HL-60 (cell line): Measurements from ENCODE around the gene EVI5.
A peak's percentile ranks its signal among the peaks of the same experiment; 100 is the strongest.

Experiments
- DNase-seq, 2 experiments: peaks; one replicate each; pipeline ENCODE4 v3.0.0-alpha.2; 2010 to 2020; ENCODE audit warnings: low read depth in 1 of 2, low spot score in 1 of 2
- H3K27ac ChIP-seq: fragments of 250-450 bp; sonication (Bioruptor Pico); replicated peaks from 2 replicates; pipeline ENCODE4 v1.5.1; 2020; ENCODE audit warnings: mild to moderate bottlenecking, moderate library complexity
- H3K27me3 ChIP-seq: fragments of 250-450 bp; sonication (Bioruptor Pico); 2 replicates; pipeline ENCODE4 v1.5.1; 2021; ENCODE audit warnings: mild to moderate bottlenecking, moderate library complexity; ENCODE audit not compliant: insufficient read depth, poor library complexity, severe bottlenecking
- H3K4me3 ChIP-seq: replicated peaks from 2 replicates; pipeline ENCODE4 v1.5.1; 2011; ENCODE audit warnings: mild to moderate bottlenecking, control low read depth, low read length; ENCODE audit not compliant: insufficient read depth
- GABPA ChIP-seq: IDR thresholded peaks from 2 replicates; pipeline ENCODE4 v1.6.1; 2012; ENCODE audit warnings: low read depth
- POLR2AphosphoS5 ChIP-seq: IDR thresholded peaks from 2 replicates; pipeline ENCODE4 v1.6.1; 2012; ENCODE audit warnings: low read depth
- SPI1 ChIP-seq: IDR thresholded peaks from 2 replicates; pipeline ENCODE4 v1.6.1; 2012; ENCODE audit warnings: low read depth, mild to moderate bottlenecking, borderline replicate concordance
- TF ChIP-seq, protein P1 (sequence below): IDR thresholded peaks from one replicate; pipeline ENCODE4 v1.5.1; 2011; ENCODE audit warnings: low read length, control low read depth, inconsistent platforms; ENCODE audit not compliant: insufficient read depth
- TF ChIP-seq, protein P2 (sequence below): IDR thresholded peaks from 2 replicates; pipeline ENCODE4 v1.6.1; 2012; ENCODE audit warnings: low read depth; ENCODE audit not compliant: insufficient replicate concordance

EVI5 gene

GRCh38 chr1:92817986-92818764, 33.3 kb upstream of the EVI5 start:
- Histone ChIP-seq H3K27me3 (no peaks in the 10 kb centered on the region), H3K4me3 (no peak overlapping the region), H3K27ac (no peak overlapping the region)
- TF ChIP-seq SPI1 (no peak), POLR2AphosphoS5 (no peak), GABPA (no peak)
- TF ChIP-seq, protein P1, sequence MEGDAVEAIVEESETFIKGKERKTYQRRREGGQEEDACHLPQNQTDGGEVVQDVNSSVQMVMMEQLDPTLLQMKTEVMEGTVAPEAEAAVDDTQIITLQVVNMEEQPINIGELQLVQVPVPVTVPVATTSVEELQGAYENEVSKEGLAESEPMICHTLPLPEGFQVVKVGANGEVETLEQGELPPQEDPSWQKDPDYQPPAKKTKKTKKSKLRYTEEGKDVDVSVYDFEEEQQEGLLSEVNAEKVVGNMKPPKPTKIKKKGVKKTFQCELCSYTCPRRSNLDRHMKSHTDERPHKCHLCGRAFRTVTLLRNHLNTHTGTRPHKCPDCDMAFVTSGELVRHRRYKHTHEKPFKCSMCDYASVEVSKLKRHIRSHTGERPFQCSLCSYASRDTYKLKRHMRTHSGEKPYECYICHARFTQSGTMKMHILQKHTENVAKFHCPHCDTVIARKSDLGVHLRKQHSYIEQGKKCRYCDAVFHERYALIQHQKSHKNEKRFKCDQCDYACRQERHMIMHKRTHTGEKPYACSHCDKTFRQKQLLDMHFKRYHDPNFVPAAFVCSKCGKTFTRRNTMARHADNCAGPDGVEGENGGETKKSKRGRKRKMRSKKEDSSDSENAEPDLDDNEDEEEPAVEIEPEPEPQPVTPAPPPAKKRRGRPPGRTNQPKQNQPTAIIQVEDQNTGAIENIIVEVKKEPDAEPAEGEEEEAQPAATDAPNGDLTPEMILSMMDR = peak; percentile 59
- TF ChIP-seq, protein P2, sequence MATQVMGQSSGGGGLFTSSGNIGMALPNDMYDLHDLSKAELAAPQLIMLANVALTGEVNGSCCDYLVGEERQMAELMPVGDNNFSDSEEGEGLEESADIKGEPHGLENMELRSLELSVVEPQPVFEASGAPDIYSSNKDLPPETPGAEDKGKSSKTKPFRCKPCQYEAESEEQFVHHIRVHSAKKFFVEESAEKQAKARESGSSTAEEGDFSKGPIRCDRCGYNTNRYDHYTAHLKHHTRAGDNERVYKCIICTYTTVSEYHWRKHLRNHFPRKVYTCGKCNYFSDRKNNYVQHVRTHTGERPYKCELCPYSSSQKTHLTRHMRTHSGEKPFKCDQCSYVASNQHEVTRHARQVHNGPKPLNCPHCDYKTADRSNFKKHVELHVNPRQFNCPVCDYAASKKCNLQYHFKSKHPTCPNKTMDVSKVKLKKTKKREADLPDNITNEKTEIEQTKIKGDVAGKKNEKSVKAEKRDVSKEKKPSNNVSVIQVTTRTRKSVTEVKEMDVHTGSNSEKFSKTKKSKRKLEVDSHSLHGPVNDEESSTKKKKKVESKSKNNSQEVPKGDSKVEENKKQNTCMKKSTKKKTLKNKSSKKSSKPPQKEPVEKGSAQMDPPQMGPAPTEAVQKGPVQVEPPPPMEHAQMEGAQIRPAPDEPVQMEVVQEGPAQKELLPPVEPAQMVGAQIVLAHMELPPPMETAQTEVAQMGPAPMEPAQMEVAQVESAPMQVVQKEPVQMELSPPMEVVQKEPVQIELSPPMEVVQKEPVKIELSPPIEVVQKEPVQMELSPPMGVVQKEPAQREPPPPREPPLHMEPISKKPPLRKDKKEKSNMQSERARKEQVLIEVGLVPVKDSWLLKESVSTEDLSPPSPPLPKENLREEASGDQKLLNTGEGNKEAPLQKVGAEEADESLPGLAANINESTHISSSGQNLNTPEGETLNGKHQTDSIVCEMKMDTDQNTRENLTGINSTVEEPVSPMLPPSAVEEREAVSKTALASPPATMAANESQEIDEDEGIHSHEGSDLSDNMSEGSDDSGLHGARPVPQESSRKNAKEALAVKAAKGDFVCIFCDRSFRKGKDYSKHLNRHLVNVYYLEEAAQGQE = no peak
- DNase-seq = peak in 1 of 2 experiments; percentile 34

DNA sequence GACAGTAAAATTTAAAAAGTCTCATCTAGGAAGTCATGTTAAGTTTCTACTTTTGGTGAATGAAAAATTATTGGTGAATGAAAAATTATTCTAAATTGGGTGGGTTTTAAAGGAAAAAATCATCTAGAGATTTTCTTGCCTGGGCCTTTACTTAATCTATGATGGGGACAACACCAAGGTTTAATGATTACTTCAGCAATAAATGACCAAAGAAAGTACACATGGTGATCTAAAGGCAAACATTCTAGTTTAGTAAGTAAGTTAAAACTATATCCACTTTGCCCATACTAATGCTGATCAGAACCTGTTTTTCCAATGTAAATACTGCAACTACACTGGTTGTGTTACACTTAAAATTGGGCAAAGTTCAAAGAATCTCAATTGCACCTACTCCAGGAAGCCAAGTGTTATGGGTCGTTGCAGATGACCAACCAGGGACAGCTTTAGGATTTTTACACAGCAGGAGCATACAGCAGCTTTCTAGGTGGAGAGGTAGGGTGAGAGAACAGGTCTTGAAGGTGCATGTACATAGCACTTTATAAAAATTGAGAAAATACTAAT, 32.3 kb upstream of the EVI5 start:
- TF ChIP-seq SPI1 (no peak), POLR2AphosphoS5 (no peak), GABPA (no peak)
- TF ChIP-seq, protein P2 = no peak
- TF ChIP-seq, protein P1 = no peak
- H3K4me3 ChIP-seq = no peak overlapping the region
- no peaks in the 10 kb centered on the region for H3K27me3 ChIP-seq
- no peak overlapping the region for H3K27ac ChIP-seq
- DNase-seq = no peak

DNA sequence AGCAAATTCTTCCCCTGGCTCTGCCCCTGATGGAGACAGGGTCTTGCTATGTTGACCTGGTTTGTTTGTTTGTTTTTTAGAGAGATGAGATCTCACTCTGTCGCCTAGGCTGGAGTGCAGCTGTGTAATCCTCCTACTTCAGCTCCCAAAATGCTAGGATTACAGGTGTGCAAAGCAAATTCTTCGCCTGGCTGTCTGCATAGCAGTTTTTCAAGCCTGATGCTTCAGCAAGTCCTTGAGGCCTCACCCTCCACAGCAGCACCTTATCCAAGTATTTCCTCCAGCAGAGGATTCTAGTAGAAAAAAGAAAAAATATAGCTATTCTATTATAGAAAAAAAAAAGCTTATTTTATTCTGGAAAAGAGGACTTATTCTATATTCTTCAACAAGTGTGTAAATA, 31.8 kb upstream of the EVI5 start:
- Histone ChIP-seq H3K27ac (no peak overlapping the region), H3K4me3 (no peak overlapping the region), H3K27me3 (no peaks in the 10 kb centered on the region)
- TF ChIP-seq SPI1 = no peak
- TF ChIP-seq GABPA = no peak
- TF ChIP-seq, protein P1 = no peak
- TF ChIP-seq, protein P2 = no peak
- no peak for TF ChIP-seq POLR2AphosphoS5
- DNase-seq = no peak
